ENCODE data around the gene SLC47A1.

GRCh38 chr17:19610879-19611278 lies 77.2 kb downstream of the SLC47A1 start:
- TF ChIP-seq POLR2A (IDR thresholded peaks at IDR 0.05) = no peak
- no peak for TF ChIP-seq CTCF (IDR thresholded peaks at IDR 0.05)
